Measurements from ENCODE around the gene EIF3D. TPM values are rescaled to one million over a fixed set of nuclear protein-coding genes. Genes with fewer than 3 reads are reported as not detected.
A peak's percentile ranks its signal among the peaks of the same experiment; 100 is the strongest.
"Not testable (repeated sequence)": the region's sequence is repeated elsewhere in the genome, so short reads cannot be mapped to it uniquely, and the experiment has no call there.

The EIF3D gene
- total RNA-seq, 1 donor from 2014 or later = 97.8 TPM

DNA sequence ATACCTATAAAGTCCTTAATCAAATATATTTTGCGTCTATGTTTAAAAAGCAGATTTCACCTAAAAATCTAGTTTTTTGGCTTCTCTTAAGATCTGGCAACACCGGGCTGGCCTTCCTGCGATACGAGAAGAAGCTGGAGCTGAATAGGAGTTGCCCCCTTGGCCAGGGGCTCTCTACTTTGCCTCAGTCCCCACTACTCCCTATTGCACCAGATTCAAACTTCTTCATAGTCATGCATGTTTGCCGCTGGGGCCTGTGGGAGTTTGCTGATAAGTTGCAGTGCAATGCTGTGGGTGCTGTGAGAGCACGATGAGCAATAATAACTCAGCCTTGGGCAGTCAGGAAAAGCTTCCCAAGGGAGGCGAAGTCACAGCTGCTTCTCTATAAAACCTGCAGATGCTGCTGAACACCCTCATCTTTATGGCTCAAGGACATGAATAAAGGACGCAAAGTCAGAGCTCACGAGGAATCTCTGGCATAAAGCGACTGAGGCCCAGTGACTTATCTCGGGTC lies 15.2 kb upstream of the EIF3D start:
- no peak overlapping the region for H3K27ac Mint-ChIP-seq (ENCODE audit: unreplicated experiment)
- TF ChIP-seq CTCF (IDR thresholded peaks at IDR 0.05) = no peak
- peaks cover 9% of the 10 kb centered on the region for H3K27me3 Mint-ChIP-seq (ENCODE audit: low read depth)
- peak; percentile 25 for DNase-seq (ENCODE audit: low spot score)
- H3K9me3 Mint-ChIP-seq (ENCODE audit: low read depth) = no peaks in the 10 kb centered on the region
- no peaks in the 10 kb centered on the region for H3K36me3 Mint-ChIP-seq (ENCODE audit: low read depth)
- no peak overlapping the region for H3K4me3 Mint-ChIP-seq (ENCODE audit: unreplicated experiment)
- H3K4me1 Mint-ChIP-seq (ENCODE audit: low read depth) = peaks cover 13% of the 10 kb centered on the region

GRCh38 chr22:36541831-36542411 lies 13.0 kb upstream of the EIF3D start:
- H3K27ac Mint-ChIP-seq (ENCODE audit: unreplicated experiment) = peak overlapping the region; percentile 41
- peaks cover 5% of the 10 kb centered on the region for H3K27me3 Mint-ChIP-seq (ENCODE audit: low read depth)
- no peak for TF ChIP-seq CTCF (IDR thresholded peaks at IDR 0.05)
- H3K9me3 Mint-ChIP-seq (ENCODE audit: low read depth) = no peaks in the 10 kb centered on the region
- H3K36me3 Mint-ChIP-seq (ENCODE audit: low read depth) = no peaks in the 10 kb centered on the region
- peaks cover 13% of the 10 kb centered on the region for H3K4me1 Mint-ChIP-seq (ENCODE audit: low read depth)
- H3K4me3 Mint-ChIP-seq (ENCODE audit: unreplicated experiment) = no peak overlapping the region
- DNase-seq (ENCODE audit: low spot score) = peak; percentile 26

DNA sequence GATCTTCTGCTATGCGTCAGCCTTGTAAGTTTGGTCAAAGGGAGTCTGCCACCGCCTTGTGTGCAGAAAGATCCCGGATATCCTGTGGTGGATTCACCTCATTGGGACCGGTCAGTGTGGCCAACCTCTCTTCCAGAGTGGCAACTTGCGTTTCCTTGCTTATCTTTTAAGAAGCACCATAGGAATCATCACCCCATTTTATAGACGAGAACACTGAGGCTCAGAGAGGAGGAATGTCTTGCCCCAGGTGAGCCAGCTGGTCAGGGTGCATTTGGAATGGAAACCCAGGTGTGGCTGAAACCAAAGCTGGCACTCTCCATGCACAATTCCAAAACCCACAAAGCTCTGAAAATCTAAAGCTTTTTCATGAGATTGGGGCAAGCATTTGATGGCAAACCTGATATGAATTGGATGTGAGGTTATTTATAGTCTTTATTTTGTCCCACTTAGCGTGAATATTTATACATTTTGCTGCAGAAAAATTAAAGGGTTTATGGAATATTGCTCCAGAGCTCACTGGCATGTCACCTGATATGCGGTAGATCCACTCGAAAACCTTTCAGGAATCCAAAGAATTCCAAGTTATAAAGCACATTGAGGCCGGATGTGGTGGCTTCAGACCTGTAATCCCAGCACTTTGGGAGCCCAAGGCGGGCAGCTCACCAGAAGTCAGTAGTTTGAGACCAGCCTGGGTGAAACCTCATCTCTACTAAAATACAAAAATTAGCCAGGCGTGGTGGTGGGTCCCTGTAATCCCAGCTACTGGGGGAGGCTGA lies 12.1 kb upstream of the EIF3D start:
- no peak overlapping the region for H3K4me3 Mint-ChIP-seq (ENCODE audit: unreplicated experiment)
- H3K27ac Mint-ChIP-seq (ENCODE audit: unreplicated experiment) = no peak overlapping the region
- no peaks in the 10 kb centered on the region for H3K36me3 Mint-ChIP-seq (ENCODE audit: low read depth)
- H3K4me1 Mint-ChIP-seq (ENCODE audit: low read depth) = peaks cover 11% of the 10 kb centered on the region
- H3K27me3 Mint-ChIP-seq (ENCODE audit: low read depth) = peaks cover 5% of the 10 kb centered on the region
- no peak for DNase-seq (ENCODE audit: low spot score)
- TF ChIP-seq CTCF (IDR thresholded peaks at IDR 0.05) = no peak
- H3K9me3 Mint-ChIP-seq (ENCODE audit: low read depth) = no peaks in the 10 kb centered on the region

DNA sequence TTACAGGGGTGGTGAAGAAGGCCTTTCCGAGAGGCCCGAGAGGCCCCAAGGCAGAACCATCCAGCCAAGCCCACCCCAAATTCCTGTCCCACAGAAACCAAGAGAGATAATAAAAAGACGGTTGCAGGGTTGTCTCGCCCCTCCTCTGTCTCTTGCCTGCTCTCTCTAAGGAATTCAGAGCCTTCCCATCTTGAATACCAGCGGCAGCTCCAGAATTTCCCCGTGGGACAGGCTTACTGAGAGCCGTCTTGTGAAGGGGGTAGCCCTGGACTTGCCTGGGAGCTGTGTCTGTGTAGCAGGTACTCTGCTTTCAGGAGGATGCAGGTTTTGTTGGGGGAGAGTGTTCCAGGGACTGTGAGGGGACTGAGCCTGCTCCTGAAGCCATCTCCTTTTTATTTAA lies 9.6 kb upstream of the EIF3D start:
- peaks cover 5% of the 10 kb centered on the region for H3K27me3 Mint-ChIP-seq (ENCODE audit: low read depth)
- peaks cover 10% of the 10 kb centered on the region for H3K4me1 Mint-ChIP-seq (ENCODE audit: low read depth)
- no peak for TF ChIP-seq CTCF (IDR thresholded peaks at IDR 0.05)
- H3K4me3 Mint-ChIP-seq (ENCODE audit: unreplicated experiment) = no peak overlapping the region
- peaks cover 10% of the 10 kb centered on the region for H3K9me3 Mint-ChIP-seq (ENCODE audit: low read depth)
- DNase-seq (ENCODE audit: low spot score) = peak; percentile 15
- H3K27ac Mint-ChIP-seq (ENCODE audit: unreplicated experiment) = no peak overlapping the region
- H3K36me3 Mint-ChIP-seq (ENCODE audit: low read depth) = no peaks in the 10 kb centered on the region

- Mint-ChIP-seq H3K4me3 (ENCODE audit: unreplicated experiment) (no peak overlapping the region), H3K27ac (ENCODE audit: unreplicated experiment) (no peak overlapping the region), H3K4me1 (ENCODE audit: low read depth) (peaks cover 5% of the 10 kb centered on the region), H3K27me3 (ENCODE audit: low read depth) (peaks cover 5% of the 10 kb centered on the region), H3K36me3 (ENCODE audit: low read depth) (no peaks in the 10 kb centered on the region), H3K9me3 (ENCODE audit: low read depth) (peaks cover 10% of the 10 kb centered on the region)
- TF ChIP-seq CTCF (IDR thresholded peaks at IDR 0.05) = no peak
- DNase-seq (ENCODE audit: low spot score) = peak; percentile 32
Observed at GRCh38 chr22:36536717-36537116, 7.8 kb upstream of the EIF3D start.

DNA sequence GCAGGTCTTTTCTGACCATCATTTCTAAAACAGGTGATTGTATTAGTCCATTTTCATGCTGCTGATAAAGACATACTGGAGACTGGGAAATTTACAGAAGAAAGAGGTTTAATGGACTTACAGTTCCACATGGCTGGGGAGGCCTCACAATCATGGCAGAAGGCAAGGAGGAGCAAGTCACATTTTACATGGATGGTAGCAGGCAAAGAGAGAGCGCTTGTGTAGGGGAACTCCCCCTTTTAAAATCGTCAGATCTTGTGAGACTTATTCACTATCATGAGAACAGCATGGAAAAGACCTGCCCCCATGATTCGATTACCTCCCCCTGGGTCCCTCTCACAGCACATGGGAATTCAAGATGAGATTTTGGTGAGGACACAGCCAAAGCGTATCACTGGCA lies 4.4 kb upstream of the EIF3D start:
- peaks cover 10% of the 10 kb centered on the region for H3K9me3 Mint-ChIP-seq (ENCODE audit: low read depth)
- H3K27ac Mint-ChIP-seq (ENCODE audit: unreplicated experiment); H3K4me1 Mint-ChIP-seq (ENCODE audit: low read depth); H3K4me3 Mint-ChIP-seq (ENCODE audit: unreplicated experiment); H3K27me3 Mint-ChIP-seq (ENCODE audit: low read depth); H3K36me3 Mint-ChIP-seq (ENCODE audit: low read depth); DNase-seq (ENCODE audit: low spot score): not testable (repeated sequence)

Measured in chondrocyte (in vitro differentiated cells).